Measurements from ENCODE around the gene TEKT2.
A peak's percentile ranks its signal among the peaks of the same experiment; 100 is the strongest.

TEKT2 gene

DNA sequence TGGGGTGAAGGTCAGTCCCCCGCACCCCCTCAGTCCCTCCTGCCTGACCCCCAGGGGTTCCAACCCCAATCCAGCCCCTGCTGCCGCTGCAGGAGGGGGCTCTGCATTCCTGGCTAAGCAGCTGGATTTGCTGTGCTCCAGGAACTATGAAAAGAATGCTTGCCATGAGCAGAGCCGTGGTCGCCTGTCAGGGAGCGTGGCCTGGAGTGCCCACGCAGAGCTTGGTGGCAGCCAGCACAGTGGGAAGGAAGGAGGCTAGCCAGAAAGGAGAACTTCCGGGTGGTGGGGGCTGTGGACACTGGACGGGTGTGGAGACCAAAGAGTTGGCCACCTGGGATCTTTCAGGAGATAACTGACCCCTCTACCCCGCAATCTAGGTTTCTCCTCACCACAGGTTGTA lies 35.6 kb downstream of the TEKT2 start:
- Histone ChIP-seq H3K9ac (ENCODE audit: low read length) (no peak overlapping the region), H3K79me2 (ENCODE audit: insufficient read depth, low read length) (no peaks in the 10 kb centered on the region), H3K9me3 (ENCODE audit: insufficient read depth, low read length) (no peaks in the 10 kb centered on the region), H3K9me2 (replicated peaks; ENCODE audit: insufficient read depth, low read length) (no peaks in the 10 kb centered on the region), H3K27ac (ENCODE audit: low read depth, low read length) (no peak overlapping the region), H2AFZ (ENCODE audit: low read depth, low read length, severe bottlenecking) (no peak overlapping the region), H3K4me3 (ENCODE audit: insufficient read depth, low read length, poor library complexity, severe bottlenecking) (no peak overlapping the region), H4K20me1 (ENCODE audit: low read depth, low read length) (no peaks in the 10 kb centered on the region), H3F3A (ENCODE audit: insufficient read depth) (no peaks in the 10 kb centered on the region), H3K4me2 (ENCODE audit: low read depth, low read length, poor library complexity, severe bottlenecking) (no peak overlapping the region), H3K27me3 (ENCODE audit: low read length) (no peaks in the 10 kb centered on the region), H3K36me3 (ENCODE audit: low read length) (no peaks in the 10 kb centered on the region)
- TF ChIP-seq, protein P1, sequence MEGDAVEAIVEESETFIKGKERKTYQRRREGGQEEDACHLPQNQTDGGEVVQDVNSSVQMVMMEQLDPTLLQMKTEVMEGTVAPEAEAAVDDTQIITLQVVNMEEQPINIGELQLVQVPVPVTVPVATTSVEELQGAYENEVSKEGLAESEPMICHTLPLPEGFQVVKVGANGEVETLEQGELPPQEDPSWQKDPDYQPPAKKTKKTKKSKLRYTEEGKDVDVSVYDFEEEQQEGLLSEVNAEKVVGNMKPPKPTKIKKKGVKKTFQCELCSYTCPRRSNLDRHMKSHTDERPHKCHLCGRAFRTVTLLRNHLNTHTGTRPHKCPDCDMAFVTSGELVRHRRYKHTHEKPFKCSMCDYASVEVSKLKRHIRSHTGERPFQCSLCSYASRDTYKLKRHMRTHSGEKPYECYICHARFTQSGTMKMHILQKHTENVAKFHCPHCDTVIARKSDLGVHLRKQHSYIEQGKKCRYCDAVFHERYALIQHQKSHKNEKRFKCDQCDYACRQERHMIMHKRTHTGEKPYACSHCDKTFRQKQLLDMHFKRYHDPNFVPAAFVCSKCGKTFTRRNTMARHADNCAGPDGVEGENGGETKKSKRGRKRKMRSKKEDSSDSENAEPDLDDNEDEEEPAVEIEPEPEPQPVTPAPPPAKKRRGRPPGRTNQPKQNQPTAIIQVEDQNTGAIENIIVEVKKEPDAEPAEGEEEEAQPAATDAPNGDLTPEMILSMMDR (IDR thresholded peaks at IDR 0.05; ENCODE audit: insufficient read depth, low read length, poor library complexity, severe bottlenecking): no peak
- no peak for TF ChIP-seq EZH2phosphoT487 (conservative IDR thresholded peaks at IDR 0.05; ENCODE audit: low read length)

- Histone ChIP-seq H3K4me2 (ENCODE audit: low read depth, low read length, poor library complexity, severe bottlenecking) (no peak overlapping the region), H3K9me2 (replicated peaks; ENCODE audit: insufficient read depth, low read length) (no peaks in the 10 kb centered on the region), H3F3A (ENCODE audit: insufficient read depth) (no peaks in the 10 kb centered on the region), H3K79me2 (ENCODE audit: insufficient read depth, low read length) (no peaks in the 10 kb centered on the region), H3K9me3 (ENCODE audit: insufficient read depth, low read length) (no peaks in the 10 kb centered on the region), H3K36me3 (ENCODE audit: low read length) (no peaks in the 10 kb centered on the region), H3K9ac (ENCODE audit: low read length) (no peak overlapping the region), H3K27ac (ENCODE audit: low read depth, low read length) (no peak overlapping the region), H4K20me1 (ENCODE audit: low read depth, low read length) (no peaks in the 10 kb centered on the region), H2AFZ (ENCODE audit: low read depth, low read length, severe bottlenecking) (no peak overlapping the region), H3K4me3 (ENCODE audit: insufficient read depth, low read length, poor library complexity, severe bottlenecking) (no peak overlapping the region), H3K27me3 (ENCODE audit: low read length) (no peaks in the 10 kb centered on the region)
- TF ChIP-seq EZH2phosphoT487 (conservative IDR thresholded peaks at IDR 0.05; ENCODE audit: low read length): no peak
- TF ChIP-seq, protein P1 (IDR thresholded peaks at IDR 0.05; ENCODE audit: insufficient read depth, low read length, poor library complexity, severe bottlenecking): no peak
These were observed 38.5 kb downstream of the TEKT2 start for GRCh38 chr1:36122062-36123030.

DNA sequence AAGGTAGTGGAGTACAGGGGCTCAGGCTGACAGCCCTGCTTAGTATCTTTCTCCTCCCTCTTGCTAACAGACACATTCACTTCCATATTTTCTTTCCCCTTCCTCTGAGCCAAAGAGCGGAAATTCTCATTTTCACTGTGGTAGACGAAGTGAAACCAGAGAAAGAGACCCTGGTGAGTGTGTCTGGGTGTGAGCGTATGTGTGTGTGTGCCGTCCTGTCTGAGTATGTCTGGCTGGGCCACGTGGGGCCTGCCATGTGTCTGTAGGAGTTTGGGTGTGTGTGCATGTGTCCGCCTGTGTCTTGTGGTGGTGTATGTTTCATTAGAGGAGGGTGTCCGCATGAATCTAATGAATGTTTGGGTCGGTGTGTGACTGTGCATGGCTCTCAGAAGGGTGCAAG lies 39.5 kb downstream of the TEKT2 start:
- no peaks in the 10 kb centered on the region for H3K79me2 ChIP-seq (ENCODE audit: insufficient read depth, low read length)
- no peaks in the 10 kb centered on the region for H3K27me3 ChIP-seq (ENCODE audit: low read length)
- no peaks in the 10 kb centered on the region for H3F3A ChIP-seq (ENCODE audit: insufficient read depth)
- peak overlapping the region; percentile 23 for H2AFZ ChIP-seq (ENCODE audit: low read depth, low read length, severe bottlenecking)
- no peak overlapping the region for H3K4me3 ChIP-seq (ENCODE audit: insufficient read depth, low read length, poor library complexity, severe bottlenecking)
- H4K20me1 ChIP-seq (ENCODE audit: low read depth, low read length): no peaks in the 10 kb centered on the region
- no peaks in the 10 kb centered on the region for H3K9me2 ChIP-seq (replicated peaks; ENCODE audit: insufficient read depth, low read length)
- no peaks in the 10 kb centered on the region for H3K9me3 ChIP-seq (ENCODE audit: insufficient read depth, low read length)
- H3K27ac ChIP-seq (ENCODE audit: low read depth, low read length): no peak overlapping the region
- H3K4me2 ChIP-seq (ENCODE audit: low read depth, low read length, poor library complexity, severe bottlenecking): no peak overlapping the region
- H3K36me3 ChIP-seq (ENCODE audit: low read length): no peaks in the 10 kb centered on the region
- H3K9ac ChIP-seq (ENCODE audit: low read length): no peak overlapping the region
- no peak for TF ChIP-seq EZH2phosphoT487 (conservative IDR thresholded peaks at IDR 0.05; ENCODE audit: low read length)
- TF ChIP-seq, protein P1 (IDR thresholded peaks at IDR 0.05; ENCODE audit: insufficient read depth, low read length, poor library complexity, severe bottlenecking): no peak

Data from SU-DHL-6 (cell line).